Caco-2 (cell line): ENCODE data around the gene NXN. TPM values are rescaled to one million over a fixed set of nuclear protein-coding genes. Genes with fewer than 3 reads are reported as not detected.
A peak's percentile ranks its signal among the peaks of the same experiment; 100 is the strongest.

Source experiments
- BruUV-seq: library from RNA; stranded (reverse); fragments of 400-500 nt; replicated peaks from 2 replicates; lab custom pipeline; 2021; lab: Mats Ljungman, UMichigan
- CTCF ChIA-PET: fragments of 300-600 bp; sonication (Branson Sonifier 250); formaldehyde crosslinking; loops from one replicate; lab custom pipeline; 2022; ENCODE audit warnings: antibody characterized with exemption; lab: Charles Lee
- POLR2A ChIA-PET: fragments of 300-600 bp; sonication (Branson Sonifier 250); formaldehyde crosslinking; loops from one replicate; lab custom pipeline; 2022; ENCODE audit warnings: antibody characterized with exemption; lab: Charles Lee
- DNase-seq, 2 experiments: peaks; one replicate each; pipeline versions ENCODE4 v3.0.0 to v3.0.0-alpha.2; 2020 to 2022
- H3K27me3 ChIP-seq: replicated peaks from 2 replicates; pipeline ENCODE4 v1.6.0; 2011; ENCODE audit warnings: low read length; ENCODE audit not compliant: control insufficient read depth, insufficient read depth
- H3K36me3 ChIP-seq: 2 replicates; pipeline ENCODE4 v1.5.1; 2011; ENCODE audit warnings: low read length; ENCODE audit not compliant: control insufficient read depth, insufficient read depth
- H3K4me1 ChIP-seq: fragments of 250-450 bp; sonication (Bioruptor Pico); 2 replicates; pipeline ENCODE4 v1.5.1; 2020; ENCODE audit warnings: mild to moderate bottlenecking
- H3K4me3 ChIP-seq: 2 replicates; pipeline ENCODE4 v1.5.1; 2011; ENCODE audit warnings: low read depth, mild to moderate bottlenecking, control low read depth, low read length
- H3K9me3 ChIP-seq: fragments of 250-450 bp; sonication (Bioruptor Pico); 2 replicates; pipeline ENCODE4 v1.5.1; 2020; ENCODE audit warnings: mild to moderate bottlenecking, moderate library complexity
- H3K27ac Mint-ChIP-seq: one replicate; pipeline ENCODE4 v1.8.0; 2022; ENCODE audit warnings: mixed read lengths; ENCODE audit not compliant: unreplicated experiment
- H3K27me3 Mint-ChIP-seq: one replicate; pipeline ENCODE4 v1.8.0; 2022; ENCODE audit warnings: mixed read lengths; ENCODE audit not compliant: insufficient read depth, unreplicated experiment
- H3K36me3 Mint-ChIP-seq: one replicate; pipeline ENCODE4 v1.8.0; 2022; ENCODE audit warnings: mild to moderate bottlenecking, mixed read lengths; ENCODE audit not compliant: insufficient read depth, unreplicated experiment
- H3K4me1 Mint-ChIP-seq: one replicate; pipeline ENCODE4 v1.8.0; 2022; ENCODE audit warnings: low read depth, mixed read lengths; ENCODE audit not compliant: unreplicated experiment
- H3K4me3 Mint-ChIP-seq: one replicate; pipeline ENCODE4 v1.8.0; 2022; ENCODE audit warnings: mild to moderate bottlenecking, moderate library complexity, mixed read lengths; ENCODE audit not compliant: unreplicated experiment
- H3K9me3 Mint-ChIP-seq: one replicate; pipeline ENCODE4 v1.8.0; 2022; ENCODE audit warnings: mixed read lengths; ENCODE audit not compliant: unreplicated experiment
- intact Hi-C: fragments of 100-400 bp; cut with micrococcal nuclease; formaldehyde crosslinking; loops from one replicate; pipeline ENCODE4 v1.10.0; 2022; ENCODE audit not compliant: unreplicated experiment
- total RNA-seq: library from RNA; stranded (reverse); gene quantifications from 2 replicates; pipeline ENCODE4 v1.2.3, GENCODE V29; 2022
- TF ChIP-seq, protein P1 (sequence below), 2 experiments: fragments of 200-600 bp in 1 of 2; IDR thresholded peaks; 1 replicate in 1 of 2; 2 replicates in 1 of 2; pipeline versions ENCODE4 v1.5.1 to v1.8.0; 2011 to 2022; ENCODE audit warnings: antibody characterized with exemption in 1 of 2, control low read depth in 1 of 2, inconsistent platforms in 1 of 2, low read depth in 1 of 2, low read length in 1 of 2, mild to moderate bottlenecking in 1 of 2, moderate library complexity in 1 of 2; ENCODE audit not compliant: insufficient read depth in 1 of 2, severe bottlenecking in 1 of 2, unreplicated experiment in 1 of 2

NXN gene
- total RNA-seq, 1 experiment from 2014 or later, result 76.7 TPM

DNA sequence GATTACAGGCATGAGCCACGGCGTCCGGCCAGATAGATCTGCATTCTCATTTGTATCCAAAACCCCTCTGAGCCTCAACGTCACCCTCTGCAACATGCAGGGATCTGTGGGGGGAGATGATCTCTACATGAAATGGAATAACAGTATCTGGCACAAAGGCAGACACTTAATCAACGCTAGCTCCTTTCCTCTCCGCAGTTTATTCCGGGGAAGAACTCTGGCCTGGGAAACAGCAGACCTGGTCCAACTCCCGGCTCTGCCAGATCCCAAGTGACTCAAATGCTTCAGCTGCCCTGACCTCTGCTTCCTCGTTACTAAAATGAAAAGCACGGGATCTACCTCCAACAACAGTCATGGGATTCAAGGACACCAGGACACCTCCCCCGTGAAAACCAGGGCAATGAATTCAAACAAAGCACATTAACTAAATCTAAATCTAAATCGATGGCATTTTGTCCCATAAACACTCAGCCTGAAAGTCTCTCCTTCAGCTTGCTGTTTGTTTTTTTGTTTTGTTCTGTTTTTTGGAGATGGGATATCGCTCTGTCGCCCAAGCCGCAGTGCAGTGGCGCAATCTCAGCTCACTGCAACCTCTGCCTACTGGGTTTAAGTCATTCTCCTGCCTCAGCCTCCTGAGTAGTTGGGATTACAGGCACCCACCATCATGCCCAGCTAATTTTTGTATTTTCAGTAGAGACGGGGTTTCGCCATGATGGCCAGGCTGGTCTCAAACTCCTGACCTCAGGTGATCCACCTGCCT lies 78.2 kb downstream of the NXN start:
- Mint-ChIP-seq H3K36me3 (peaks cover 48% of the 10 kb centered on the region), H3K9me3 (no peaks in the 10 kb centered on the region), H3K4me1 (peaks cover 11% of the 10 kb centered on the region), H3K27me3 (no peaks in the 10 kb centered on the region), H3K4me3 (no peak overlapping the region), H3K27ac (peak overlapping the region; percentile 42)
- POLR2A ChIA-PET, result no interaction called here
- Histone ChIP-seq H3K4me1 (no peaks in the 10 kb centered on the region), H3K36me3 (no peaks in the 10 kb centered on the region), H3K4me3 (no peak overlapping the region), H3K9me3 (no peaks in the 10 kb centered on the region), H3K27me3 (no peaks in the 10 kb centered on the region)
- TF ChIP-seq, protein P1, sequence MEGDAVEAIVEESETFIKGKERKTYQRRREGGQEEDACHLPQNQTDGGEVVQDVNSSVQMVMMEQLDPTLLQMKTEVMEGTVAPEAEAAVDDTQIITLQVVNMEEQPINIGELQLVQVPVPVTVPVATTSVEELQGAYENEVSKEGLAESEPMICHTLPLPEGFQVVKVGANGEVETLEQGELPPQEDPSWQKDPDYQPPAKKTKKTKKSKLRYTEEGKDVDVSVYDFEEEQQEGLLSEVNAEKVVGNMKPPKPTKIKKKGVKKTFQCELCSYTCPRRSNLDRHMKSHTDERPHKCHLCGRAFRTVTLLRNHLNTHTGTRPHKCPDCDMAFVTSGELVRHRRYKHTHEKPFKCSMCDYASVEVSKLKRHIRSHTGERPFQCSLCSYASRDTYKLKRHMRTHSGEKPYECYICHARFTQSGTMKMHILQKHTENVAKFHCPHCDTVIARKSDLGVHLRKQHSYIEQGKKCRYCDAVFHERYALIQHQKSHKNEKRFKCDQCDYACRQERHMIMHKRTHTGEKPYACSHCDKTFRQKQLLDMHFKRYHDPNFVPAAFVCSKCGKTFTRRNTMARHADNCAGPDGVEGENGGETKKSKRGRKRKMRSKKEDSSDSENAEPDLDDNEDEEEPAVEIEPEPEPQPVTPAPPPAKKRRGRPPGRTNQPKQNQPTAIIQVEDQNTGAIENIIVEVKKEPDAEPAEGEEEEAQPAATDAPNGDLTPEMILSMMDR (IDR thresholded peaks at IDR 0.05; ENCODE audit: insufficient read depth in 1 of 2, low read depth in 1 of 2, low read length in 1 of 2, severe bottlenecking in 1 of 2, unreplicated experiment in 1 of 2), result no peak
- CTCF ChIA-PET, result no interaction called here
- BruUV-seq, result no TSS peak
- intact Hi-C loops, result no loop called here
- no peak for DNase-seq

DNA sequence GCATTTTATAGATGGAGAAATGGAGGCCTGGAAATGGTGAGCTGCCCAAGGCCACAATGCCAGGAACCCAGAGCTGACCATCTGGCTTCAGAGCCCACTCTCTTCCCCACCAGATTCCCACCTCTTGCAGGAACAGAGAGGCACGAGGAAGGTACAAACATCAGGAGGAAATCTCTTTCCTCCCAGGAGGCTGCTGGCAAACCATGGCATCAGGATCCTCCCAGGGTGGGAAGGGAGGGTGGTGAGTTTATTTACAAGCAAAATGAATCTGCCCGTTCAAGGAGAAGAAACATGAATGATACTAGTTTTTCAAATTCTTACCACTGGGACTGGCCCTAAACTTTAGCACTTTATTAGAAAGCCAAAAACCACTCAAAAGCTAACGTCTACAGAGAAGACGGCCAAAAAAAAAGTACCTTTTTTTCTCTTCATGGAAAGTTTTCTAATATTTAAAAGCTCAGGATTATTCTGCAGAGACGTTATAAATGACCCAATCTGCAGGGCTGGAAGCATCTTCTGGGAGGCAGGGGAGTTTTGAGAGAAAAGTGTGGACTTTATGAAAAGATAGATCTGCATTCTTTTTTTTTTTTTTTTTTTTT lies 79.1 kb downstream of the NXN start:
- BruUV-seq, result no TSS peak
- POLR2A ChIA-PET, result no interaction called here
- intact Hi-C loops, result no loop called here
- Histone ChIP-seq H3K36me3 (no peaks in the 10 kb centered on the region), H3K4me3 (no peak overlapping the region), H3K4me1 (no peaks in the 10 kb centered on the region), H3K27me3 (no peaks in the 10 kb centered on the region), H3K9me3 (no peaks in the 10 kb centered on the region)
- Mint-ChIP-seq H3K27ac (no peak overlapping the region), H3K4me3 (no peak overlapping the region), H3K36me3 (peaks cover 49% of the 10 kb centered on the region), H3K9me3 (no peaks in the 10 kb centered on the region), H3K27me3 (no peaks in the 10 kb centered on the region), H3K4me1 (peaks cover 11% of the 10 kb centered on the region)
- TF ChIP-seq, protein P1 (IDR thresholded peaks at IDR 0.05; ENCODE audit: insufficient read depth in 1 of 2, low read depth in 1 of 2, low read length in 1 of 2, severe bottlenecking in 1 of 2, unreplicated experiment in 1 of 2), result no peak
- no peak for DNase-seq
- CTCF ChIA-PET, result no interaction called here

DNA sequence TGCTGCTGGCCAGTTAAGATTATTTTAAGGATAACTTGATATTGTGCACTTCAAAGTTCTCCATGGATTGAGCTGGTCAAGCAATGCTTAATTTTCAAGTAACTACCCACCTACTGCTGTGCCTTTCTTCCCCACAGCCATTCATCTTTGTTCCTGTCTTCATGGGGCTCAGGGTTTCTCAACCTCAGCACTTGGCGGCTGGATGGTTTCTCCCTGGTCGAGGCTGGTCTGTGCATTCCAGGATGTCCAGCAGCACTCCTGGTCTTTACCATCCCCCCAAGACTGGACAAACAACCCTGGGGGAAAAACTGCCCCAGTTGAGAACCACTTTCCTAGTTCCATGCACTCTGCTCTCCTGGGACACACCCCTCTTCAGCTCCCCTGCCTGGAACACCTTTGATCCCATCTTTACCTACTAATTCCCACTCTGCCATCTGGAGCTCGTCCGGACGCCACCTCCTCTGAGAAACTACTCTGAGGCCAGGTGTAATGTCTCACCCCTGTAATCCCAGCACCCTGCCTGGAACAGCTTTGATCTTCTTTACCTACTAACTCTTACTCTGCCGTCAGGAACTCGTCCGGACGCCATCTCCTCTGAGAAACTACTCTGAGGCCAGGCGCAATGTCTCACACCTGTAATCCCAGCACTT lies 81.5 kb downstream of the NXN start:
- CTCF ChIA-PET, result no interaction called here
- POLR2A ChIA-PET, result no interaction called here

More for the DNA sequence above, 81.5 kb downstream of the NXN start:
- Histone ChIP-seq H3K36me3 (no peaks in the 10 kb centered on the region), H3K4me3 (no peak overlapping the region), H3K4me1 (no peaks in the 10 kb centered on the region), H3K27me3 (no peaks in the 10 kb centered on the region), H3K9me3 (no peaks in the 10 kb centered on the region)
- Mint-ChIP-seq H3K4me1 (peaks cover 11% of the 10 kb centered on the region), H3K36me3 (peaks cover 38% of the 10 kb centered on the region), H3K27me3 (no peaks in the 10 kb centered on the region), H3K4me3 (no peak overlapping the region), H3K27ac (no peak overlapping the region), H3K9me3 (no peaks in the 10 kb centered on the region)
- BruUV-seq, result no TSS peak
- intact Hi-C loops, result no loop called here
- TF ChIP-seq, protein P1 (IDR thresholded peaks at IDR 0.05; ENCODE audit: insufficient read depth in 1 of 2, low read depth in 1 of 2, low read length in 1 of 2, severe bottlenecking in 1 of 2, unreplicated experiment in 1 of 2), result no peak
- no peak for DNase-seq
